HepG2 (cell line): ENCODE measurements around the gene TSHZ1. TPM values are rescaled to one million over a fixed set of nuclear protein-coding genes. Genes with fewer than 3 reads are reported as not detected.

Source experiments
- ATAC-seq: fragments of 200-7000 bp; cut with Tn5 transposase; 3 replicates; pipeline ENCODE4 v1.9.1; 2020; ENCODE audit warnings: mild to moderate bottlenecking, moderate library complexity
- BruUV-seq: library from RNA; stranded (reverse); fragments of 400-500 nt; replicated peaks from 2 replicates; lab custom pipeline; 2021; lab: Mats Ljungman, UMichigan
- CTCF ChIA-PET: fragments of 300-600 bp; formaldehyde crosslinking; extraction: SDS; loops from one replicate; lab custom pipeline; 2021; ENCODE audit warnings: low total read pairs, inconsistent platforms, low intra/inter-chr PET ratio; lab: Yijun Ruan, JAX
- POLR2A ChIA-PET: fragments of 350-600 bp; sonication (Branson Sonifier 250); formaldehyde crosslinking; loops from one replicate; lab custom pipeline; 2020; ENCODE audit warnings: antibody characterized with exemption, inconsistent platforms; lab: Yijun Ruan, JAX
- DNase-seq: peaks from one replicate; pipeline ENCODE4 v3.0.0-alpha.2; 2015; ENCODE audit warnings: low spot score
- FAIRE-seq: peaks from 3 replicates; lab custom pipeline; 2011; peaks lifted over from hg19 to GRCh38; lab: Jason Lieb, UNC
- H2AFZ ChIP-seq: one replicate; pipeline ENCODE4 v1.6.1; 2011; ENCODE audit warnings: low read length, inconsistent platforms
- H3K27ac ChIP-seq: fragments of 300-600 bp; 3 replicates; pipeline ENCODE4 v1.8.0; 2011; ENCODE audit warnings: mixed run types, mild to moderate bottlenecking, mixed read lengths, low read length, inconsistent platforms; ENCODE audit not compliant: insufficient read depth; ENCODE audit errors: extremely low read length
- H3K27me3 ChIP-seq, 2 experiments: fragments of 200-600 bp in 1 of 2; 2 replicates in 1 of 2; 3 replicates in 1 of 2; pipeline versions ENCODE4 v1.6.0 to v1.8.0; 2011; ENCODE audit warnings: low read length in 2 of 2, mild to moderate bottlenecking in 2 of 2, moderate library complexity in 2 of 2, inconsistent platforms in 1 of 2; ENCODE audit not compliant: insufficient read depth in 2 of 2, control insufficient read depth in 1 of 2
- H3K36me3 ChIP-seq, 2 experiments: fragments of 200-600 bp in 1 of 2; replicated peaks in 1 of 2; 2 replicates in 1 of 2; 3 replicates in 1 of 2; pipeline versions ENCODE4 v1.5.1 to v1.8.0; 2011; ENCODE audit warnings: low read length in 2 of 2, inconsistent platforms in 1 of 2; ENCODE audit not compliant: insufficient read depth in 2 of 2, control insufficient read depth in 1 of 2
- H3K4me1 ChIP-seq: 2 replicates; pipeline ENCODE4 v1.5.1; 2012; ENCODE audit warnings: low read length, inconsistent platforms; ENCODE audit not compliant: insufficient read depth
- H3K4me2 ChIP-seq: 2 replicates; pipeline ENCODE4 v1.6.0; 2011; ENCODE audit warnings: low read depth, low read length, inconsistent platforms
- H3K4me3 ChIP-seq, 3 experiments: fragments of 200-600 bp in 1 of 3; sonication (generic), shearing (Covaris generic) in 1 of 3; replicated peaks in 1 of 3; 2 replicates each; pipeline ENCODE4 v1.5.1; 2011 to 2016; ENCODE audit warnings: low read length in 3 of 3, inconsistent platforms in 2 of 3, low read depth in 2 of 3, mild to moderate bottlenecking in 2 of 3, control low read depth in 1 of 3, mixed read lengths in 1 of 3; ENCODE audit not compliant: insufficient read depth in 1 of 3
- H3K79me2 ChIP-seq: one replicate; pipeline ENCODE4 v1.6.1; 2011; ENCODE audit warnings: low read length, inconsistent platforms; ENCODE audit not compliant: insufficient read depth
- H3K9ac ChIP-seq: 2 replicates; pipeline ENCODE4 v1.6.0; 2011; ENCODE audit warnings: mild to moderate bottlenecking, low read depth, low read length, inconsistent platforms; ENCODE audit not compliant: insufficient read depth
- H3K9me3 ChIP-seq: 2 replicates; pipeline ENCODE4 v1.5.1; 2012; ENCODE audit warnings: mild to moderate bottlenecking, low read length
- H4K20me1 ChIP-seq: 2 replicates; pipeline ENCODE4 v1.6.0; 2011; ENCODE audit warnings: inconsistent platforms, mild to moderate bottlenecking, low read length, moderate library complexity; ENCODE audit not compliant: insufficient read depth
- AGO1 ChIP-seq: fragments of 200-400 bp; formaldehyde crosslinking; IDR thresholded peaks from 2 replicates; pipeline ENCODE4 v1.6.1; 2017; ENCODE audit warnings: mild to moderate bottlenecking, low read depth, low read length, moderate library complexity; ENCODE audit not compliant: poor library complexity, severe bottlenecking
- AKAP8 ChIP-seq: sonication (generic); formaldehyde crosslinking; IDR thresholded peaks from 2 replicates; pipeline ENCODE4 v1.5.1; 2020; ENCODE audit warnings: mild to moderate bottlenecking, missing genetic modification reagents
- CREBL2 ChIP-seq: sonication (generic); formaldehyde crosslinking; IDR thresholded peaks from 2 replicates; pipeline ENCODE4 v1.8.1; 2023; ENCODE audit warnings: missing genetic modification reagents, mild to moderate bottlenecking, borderline replicate concordance
- HNF1A ChIP-seq, 2 experiments: sonication (generic) in 1 of 2; formaldehyde crosslinking in 1 of 2; IDR thresholded peaks; 2 replicates each; pipeline versions ENCODE4 v1.4.0 to v1.6.1; 2016 to 2020; ENCODE audit warnings: borderline replicate concordance in 1 of 2, low read depth in 1 of 2, mild to moderate bottlenecking in 1 of 2, missing genetic modification reagents in 1 of 2
- MEIS2 ChIP-seq: sonication (generic); formaldehyde crosslinking; IDR thresholded peaks from 2 replicates; pipeline ENCODE4 v1.9.0; 2021; ENCODE audit warnings: mild to moderate bottlenecking, missing genetic modification reagents
- PAX8 ChIP-seq: sonication (generic); formaldehyde crosslinking; IDR thresholded peaks from 2 replicates; pipeline ENCODE4 v1.8.0; 2022; ENCODE audit warnings: mild to moderate bottlenecking, missing genetic modification reagents, borderline replicate concordance
- RARA ChIP-seq: IDR thresholded peaks from 2 replicates; pipeline ENCODE4 v1.6.1; 2016; ENCODE audit warnings: missing genetic modification reagents, missing compliant biosample characterization
- THYN1 ChIP-seq: sonication (generic); formaldehyde crosslinking; IDR thresholded peaks from 2 replicates; pipeline ENCODE4 v1.8.1; 2023; ENCODE audit warnings: low read depth, mild to moderate bottlenecking, moderate library complexity, missing genetic modification reagents, borderline replicate concordance
- ZKSCAN1 ChIP-seq: fragments of 150-350 bp; IDR thresholded peaks from 2 replicates; pipeline ENCODE4 v1.6.1; 2014; ENCODE audit warnings: low read length
- ZNF607 ChIP-seq: sonication (generic); formaldehyde crosslinking; IDR thresholded peaks from 2 replicates; pipeline ENCODE4 v1.5.1; 2020; ENCODE audit warnings: missing genetic modification reagents, mild to moderate bottlenecking, borderline replicate concordance
- ZNF652 ChIP-seq: IDR thresholded peaks from 2 replicates; pipeline ENCODE4 v1.6.1; 2016; ENCODE audit warnings: low read depth, borderline replicate concordance
- WGBS: methylation state at CpG from one replicate; pipeline ENCODE4 v1.1.6; 2017; ENCODE audit warnings: low lambda C conversion rate; 5-methylcytosine and 5-hydroxymethylcytosine counted together
- in situ Hi-C: cut with HindIII; loops from 2 replicates; pipeline ENCODE4 v1.10.0; 2017; ENCODE audit warnings: low pct_unique_long_range_greater_than_20kb; ENCODE audit not compliant: extremely low pct_ligation_motif_present
- intact Hi-C: fragments of 100-400 bp; cut with micrococcal nuclease; formaldehyde crosslinking; loops from one replicate; pipeline ENCODE4 v1.10.0; 2022; ENCODE audit not compliant: unreplicated experiment
- polyA plus RNA-seq, 8 experiments: library from polyadenylated mRNA; depleted of rRNA in 3 of 8; stranded (reverse) in 7 of 8; unstranded in 1 of 8; fragments of >200 nt; fragmentation: Illumina TruSeq in 4 of 8; extraction: Trizol in 4 of 8; gene quantifications; 2 replicates each; pipeline versions ENCODE4 v1.2.1 to v1.2.3, GENCODE V29; 2011 to 2016; ENCODE audit warnings: low read depth in 4 of 8, missing spikeins in 1 of 8, mixed read lengths in 1 of 8; ENCODE audit not compliant: insufficient read depth in 1 of 8
- total RNA-seq, 5 experiments: library from RNA; depleted of rRNA; stranded (reverse); fragments of >200 nt; fragmentation: Illumina TruSeq; extraction: Trizol; gene quantifications; 2 replicates each; pipeline ENCODE4 v1.2.3, GENCODE V29; 2016; ENCODE audit warnings: low read depth in 1 of 5

TSHZ1 gene
- total and polyA plus RNA-seq, 2 of the 13 experiments (the other 11 are each of a cell fraction or from before 2014, with no cell fraction given): 2.5 to 2.7 TPM

- Histone ChIP-seq H3K9ac (no peak overlapping the region), H3K9me3 (no peaks in the 10 kb centered on the region), H4K20me1 (0 out of 2 replicates have a peak, but pooled peaks cover 4% of the 10 kb centered on the region), H3K4me2 (no peak overlapping the region), H3K4me1 (peaks cover 72% of the 10 kb centered on the region), H3K4me3 (no peak overlapping the region), H2AFZ (no peak overlapping the region), H3K27me3 (no peaks in the 10 kb centered on the region), H3K79me2 (peaks cover 21% of the 10 kb centered on the region), H3K27ac (no peak overlapping the region), H3K36me3 (no peaks in the 10 kb centered on the region)
- WGBS: 74% methylated on average over 9 of the region's 9 CpGs
- peak; percentile 10 for DNase-seq
- intact Hi-C loops: no loop called here
- in situ Hi-C loops: loop anchor here (25.0 kb wide), 1 partner anchor 937 kb away; the partner anchor contains the start of gene CYB5A
- ChIA-PET CTCF (no interaction called here), POLR2A (no interaction called here)
- TF ChIP-seq AGO1 (no peak), RARA (CRISPR knock-in tag) (0 out of 2 replicates have a peak, but pooled peaks have one; percentile 23), AKAP8 (CRISPR knock-in tag) (no peak)
- no TSS peak for BruUV-seq
- ATAC-seq: no peak
- no peak for FAIRE-seq
These were observed 13.2 kb downstream of the TSHZ1 start for GRCh38 chr18:75223687-75224347.

GRCh38 chr18:75226286-75226955 is 15.8 kb downstream of the TSHZ1 start:
- Histone ChIP-seq H3K27me3 (no peaks in the 10 kb centered on the region), H2AFZ (no peak overlapping the region), H3K9me3 (no peaks in the 10 kb centered on the region), H3K4me3 (peak overlapping the region in 2 of 3 experiments; percentile 23 to 41; a peak in 3 of 6 replicates), H4K20me1 (0 out of 2 replicates have a peak, but pooled peaks cover 4% of the 10 kb centered on the region), H3K9ac (peak overlapping the region; percentile 40; the same call in 1 of the 2 replicates), H3K36me3 (0 out of 5 replicates have a peak, but pooled peaks cover 0 to 3% of the 10 kb centered on the region in 2 experiments), H3K4me2 (peak overlapping the region; percentile 62), H3K27ac (peak overlapping the region; percentile 11), H3K4me1 (peaks cover 46% of the 10 kb centered on the region), H3K79me2 (peaks cover 8% of the 10 kb centered on the region)
- no TSS peak for BruUV-seq
- ATAC-seq (peak; percentile 92), DNase-seq (peak; percentile 16), FAIRE-seq (no peak)
- POLR2A ChIA-PET: no interaction called here
- 19% methylated on average over 9 of the region's 11 CpGs for WGBS
- in situ Hi-C loops: no loop called here
- intact Hi-C loops: no loop called here
- CTCF ChIA-PET: no interaction called here
- TF ChIP-seq PAX8 (CRISPR knock-in tag) (no peak), ZKSCAN1 (no peak), ZNF607 (no peak), CREBL2 (no peak), THYN1 (no peak), MEIS2 (CRISPR knock-in tag) (peak; percentile 86), HNF1A (IDR thresholded peaks at IDR 0.05; ENCODE audit: low read depth) (0 out of 2 replicates have a peak, but pooled peaks have one; percentile 13), HNF1A (CRISPR knock-in tag; IDR thresholded peaks at IDR 0.05; ENCODE audit: borderline replicate concordance) (no peak), ZNF652 (0 out of 2 replicates have a peak, but pooled peaks have one; percentile 21)
